HG03175 (cell line): ENCODE data around the gene FAM83B.
"Not testable (repeated sequence)": the region's sequence is repeated elsewhere in the genome, so short reads cannot be mapped to it uniquely, and the experiment has no call there.

Experiments
- ATAC-seq: cut with Tn5 transposase; IDR thresholded peaks from one replicate; pipeline ENCODE4 v1.9.1; 2021; ENCODE audit warnings: mild to moderate bottlenecking, moderate library complexity; ENCODE audit not compliant: unreplicated experiment

Gene FAM83B, protein sequence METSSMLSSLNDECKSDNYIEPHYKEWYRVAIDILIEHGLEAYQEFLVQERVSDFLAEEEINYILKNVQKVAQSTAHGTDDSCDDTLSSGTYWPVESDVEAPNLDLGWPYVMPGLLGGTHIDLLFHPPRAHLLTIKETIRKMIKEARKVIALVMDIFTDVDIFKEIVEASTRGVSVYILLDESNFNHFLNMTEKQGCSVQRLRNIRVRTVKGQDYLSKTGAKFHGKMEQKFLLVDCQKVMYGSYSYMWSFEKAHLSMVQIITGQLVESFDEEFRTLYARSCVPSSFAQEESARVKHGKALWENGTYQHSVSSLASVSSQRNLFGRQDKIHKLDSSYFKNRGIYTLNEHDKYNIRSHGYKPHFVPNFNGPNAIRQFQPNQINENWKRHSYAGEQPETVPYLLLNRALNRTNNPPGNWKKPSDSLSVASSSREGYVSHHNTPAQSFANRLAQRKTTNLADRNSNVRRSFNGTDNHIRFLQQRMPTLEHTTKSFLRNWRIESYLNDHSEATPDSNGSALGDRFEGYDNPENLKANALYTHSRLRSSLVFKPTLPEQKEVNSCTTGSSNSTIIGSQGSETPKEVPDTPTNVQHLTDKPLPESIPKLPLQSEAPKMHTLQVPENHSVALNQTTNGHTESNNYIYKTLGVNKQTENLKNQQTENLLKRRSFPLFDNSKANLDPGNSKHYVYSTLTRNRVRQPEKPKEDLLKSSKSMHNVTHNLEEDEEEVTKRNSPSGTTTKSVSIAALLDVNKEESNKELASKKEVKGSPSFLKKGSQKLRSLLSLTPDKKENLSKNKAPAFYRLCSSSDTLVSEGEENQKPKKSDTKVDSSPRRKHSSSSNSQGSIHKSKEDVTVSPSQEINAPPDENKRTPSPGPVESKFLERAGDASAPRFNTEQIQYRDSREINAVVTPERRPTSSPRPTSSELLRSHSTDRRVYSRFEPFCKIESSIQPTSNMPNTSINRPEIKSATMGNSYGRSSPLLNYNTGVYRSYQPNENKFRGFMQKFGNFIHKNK

DNA sequence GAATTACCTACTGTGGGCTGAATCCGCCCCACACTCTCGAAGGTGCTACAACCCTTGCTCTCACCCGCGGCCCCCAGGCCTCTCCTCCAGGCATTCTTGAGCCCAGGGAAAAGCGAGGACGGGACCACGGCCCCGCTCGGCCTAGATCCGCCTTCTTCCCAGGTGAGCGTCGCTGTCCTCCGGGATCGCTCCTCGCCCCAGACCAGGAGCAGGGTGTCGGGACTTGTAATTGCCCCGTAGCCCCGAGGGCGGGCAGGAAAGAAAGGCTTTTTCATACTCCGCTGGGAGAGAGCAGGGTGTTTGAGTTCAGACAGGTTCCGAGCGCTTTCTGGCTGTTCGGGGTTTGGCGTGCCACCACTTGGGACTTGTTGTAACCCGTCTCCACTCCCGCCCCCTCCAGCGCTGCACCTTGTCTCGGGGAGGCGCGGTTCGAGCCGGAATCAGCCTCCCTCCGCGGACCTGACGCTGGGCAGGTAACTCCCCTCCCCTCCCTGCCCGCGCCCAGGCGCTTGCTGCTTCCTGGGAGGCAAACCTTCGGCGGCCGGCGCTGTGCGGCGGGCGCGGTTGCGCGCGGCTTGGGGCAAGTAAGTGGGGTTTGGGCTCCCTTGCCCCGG lies at the start of gene FAM83B:
FAM83B (plus strand) TSS at position 529 of the 614 bp plus-strand sequence. CDS start 23,476 bp downstream, outside the sequence.
- no peak for ATAC-seq

DNA sequence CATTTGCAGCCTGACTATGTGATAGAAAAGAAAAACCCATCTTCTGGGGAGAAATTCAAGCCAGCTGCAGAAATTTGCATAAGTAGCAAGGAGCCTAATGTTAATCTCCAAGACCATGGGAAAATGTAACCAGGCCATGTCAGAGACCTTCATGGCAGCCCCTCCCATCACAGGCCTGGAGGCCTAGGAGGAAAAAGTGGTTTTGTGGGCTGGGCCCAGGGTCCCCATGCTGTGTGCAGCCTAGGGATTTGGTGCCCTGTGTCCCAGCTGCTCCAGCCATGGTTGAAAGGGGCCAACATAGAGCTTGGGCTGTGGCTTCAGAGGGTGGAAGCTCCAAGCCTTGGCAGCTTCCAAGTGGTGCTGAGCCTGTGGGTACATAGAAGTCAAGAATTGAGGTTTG lies 49.7 kb upstream of the FAM83B start:
- not testable (repeated sequence) for ATAC-seq

GRCh38 chr6:54800050-54800600 lies 46.4 kb upstream of the FAM83B start:
- no peak for ATAC-seq

GRCh38 chr6:54801244-54801643 lies 45.3 kb upstream of the FAM83B start:
- ATAC-seq = no peak

- no peak for ATAC-seq
Measured at GRCh38 chr6:54801669-54802068, 44.9 kb upstream of the FAM83B start.

GRCh38 chr6:54802775-54803634 lies 43.6 kb upstream of the FAM83B start:
- no peak for ATAC-seq

- ATAC-seq = no peak
Measured at GRCh38 chr6:54805077-54805476, 41.5 kb upstream of the FAM83B start.

DNA sequence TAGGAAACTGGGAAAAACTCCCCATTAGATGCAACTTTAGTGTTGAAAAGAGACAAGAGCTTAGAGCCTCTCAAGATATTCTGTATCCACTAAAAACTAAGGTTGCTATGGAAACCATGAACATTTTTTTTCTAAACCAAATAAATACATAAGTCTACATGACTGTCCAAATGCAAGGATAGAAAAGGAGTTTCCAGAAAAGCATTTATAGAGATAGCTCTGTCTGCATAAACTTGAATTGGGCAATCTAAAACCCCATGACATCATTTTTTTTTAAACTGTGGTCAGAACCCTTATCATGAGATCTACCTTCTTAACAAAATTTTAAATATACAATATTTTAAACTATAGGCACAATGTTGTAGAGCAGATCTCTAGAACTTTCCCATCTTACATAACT lies 36.4 kb upstream of the FAM83B start:
- no peak for ATAC-seq

GRCh38 chr6:54813892-54814291 lies 32.7 kb upstream of the FAM83B start:
- no peak for ATAC-seq

GRCh38 chr6:54817236-54817635 lies 29.3 kb upstream of the FAM83B start:
- ATAC-seq = no peak

- no peak for ATAC-seq
Measured at GRCh38 chr6:54817834-54818233, 28.7 kb upstream of the FAM83B start.

- not testable (repeated sequence) for ATAC-seq
Measured at GRCh38 chr6:54824225-54824624, 22.3 kb upstream of the FAM83B start.

- no peak for ATAC-seq
Measured at GRCh38 chr6:54827010-54827409, 19.6 kb upstream of the FAM83B start.

GRCh38 chr6:54830216-54830615 lies 16.4 kb upstream of the FAM83B start:
- no peak for ATAC-seq

DNA sequence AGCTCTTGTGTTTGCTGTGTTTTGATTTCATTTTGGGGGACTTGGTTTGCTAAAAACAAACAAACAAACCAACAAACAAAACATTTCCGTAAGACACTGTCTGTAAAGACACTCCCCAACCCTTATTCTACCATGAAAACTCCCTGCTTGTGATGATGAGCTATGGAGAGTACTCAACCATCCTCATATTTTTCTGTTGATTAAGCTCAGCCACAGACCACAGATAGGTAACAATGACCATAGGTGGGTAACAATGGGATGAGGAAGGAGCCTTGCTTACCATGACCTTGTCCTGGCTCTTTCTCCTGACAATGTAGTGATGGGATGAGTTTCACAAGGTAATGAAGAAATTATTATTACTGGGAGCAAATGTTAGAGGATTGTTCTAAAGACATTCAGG lies 11.4 kb upstream of the FAM83B start:
- ATAC-seq = no peak

- ATAC-seq = no peak
Measured at GRCh38 chr6:54846857-54847674, 495 bp downstream of the FAM83B start.

- ATAC-seq = no peak
Measured at GRCh38 chr6:54847799-54848597, 1.4 kb downstream of the FAM83B start.

- no peak for ATAC-seq
Measured at GRCh38 chr6:54850114-54850513, 3.5 kb downstream of the FAM83B start.
